Astrocyte of the spinal cord (primary cell): ENCODE results near the gene SEC16B.

Source experiments
- DNase-seq: peaks from one replicate; pipeline ENCODE4 v3.0.0; 2011; ENCODE audit warnings: low read depth, low spot score
- H3K4me3 ChIP-seq: 2 replicates; pipeline ENCODE4 v1.5.1; 2011; ENCODE audit warnings: low read depth, mild to moderate bottlenecking, low read length, moderate library complexity
- CTCF ChIP-seq: IDR thresholded peaks from 2 replicates; pipeline ENCODE4 v1.5.1; 2012; ENCODE audit warnings: low read depth, mild to moderate bottlenecking, low read length, inconsistent platforms
- in situ Hi-C: cut with HindIII; loops from 2 replicates; pipeline ENCODE4 v1.10.0; 2017; ENCODE audit warnings: low sequenced_read_pairs

Gene SEC16B

GRCh38 chr1:177928952-177929351 is 40.9 kb downstream of the SEC16B start:
- in situ Hi-C loops, result no loop called here
- no peak for DNase-seq

GRCh38 chr1:177928194-177928593 is 41.7 kb downstream of the SEC16B start:
- H3K4me3 ChIP-seq, result no peak overlapping the region
- in situ Hi-C loops, result no loop called here
- peak; percentile 40 for DNase-seq
- peak; percentile 32 for TF ChIP-seq CTCF

More at GRCh38 chr1:177928952-177929351, 40.9 kb downstream of the SEC16B start:
- no peak for TF ChIP-seq CTCF
- H3K4me3 ChIP-seq, result no peak overlapping the region

DNA sequence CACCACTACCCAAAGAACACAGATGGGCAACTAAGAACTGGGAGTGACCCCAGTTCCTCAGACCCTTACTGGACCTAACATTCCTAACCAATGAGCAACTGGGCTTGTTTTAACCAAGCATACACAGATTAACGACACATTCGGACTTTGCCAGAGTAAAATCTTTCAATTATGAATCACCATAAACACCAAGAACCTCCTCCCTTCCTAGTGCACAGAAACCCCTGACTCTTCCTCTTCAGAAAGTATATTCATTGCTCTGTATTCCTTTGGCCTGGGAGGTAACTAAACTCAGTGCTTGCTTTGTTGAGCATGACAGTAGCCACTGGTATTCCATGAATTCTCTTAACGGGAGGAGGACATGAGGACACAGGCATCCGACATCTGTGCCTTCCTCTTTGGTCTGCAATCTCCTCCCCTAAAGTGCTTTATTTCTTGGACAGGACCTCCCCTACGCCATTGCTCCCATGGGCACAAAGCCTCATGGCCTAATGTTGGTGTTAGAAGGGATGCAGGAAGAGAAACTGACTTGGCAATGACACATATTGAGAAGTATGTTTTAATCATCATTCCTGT is 42.7 kb downstream of the SEC16B start:
- in situ Hi-C loops, result no loop called here
- no peak for TF ChIP-seq CTCF
- no peak overlapping the region for H3K4me3 ChIP-seq
- DNase-seq, result peak; percentile 91

GRCh38 chr1:177926201-177926600 is 43.7 kb downstream of the SEC16B start:
- no peak overlapping the region for H3K4me3 ChIP-seq
- DNase-seq, result no peak
- in situ Hi-C loops, result no loop called here
- no peak for TF ChIP-seq CTCF

GRCh38 chr1:177925006-177925405 is 44.9 kb downstream of the SEC16B start:
- no peak for TF ChIP-seq CTCF
- no peak overlapping the region for H3K4me3 ChIP-seq
- in situ Hi-C loops, result no loop called here
- DNase-seq, result peak; percentile 35

DNA sequence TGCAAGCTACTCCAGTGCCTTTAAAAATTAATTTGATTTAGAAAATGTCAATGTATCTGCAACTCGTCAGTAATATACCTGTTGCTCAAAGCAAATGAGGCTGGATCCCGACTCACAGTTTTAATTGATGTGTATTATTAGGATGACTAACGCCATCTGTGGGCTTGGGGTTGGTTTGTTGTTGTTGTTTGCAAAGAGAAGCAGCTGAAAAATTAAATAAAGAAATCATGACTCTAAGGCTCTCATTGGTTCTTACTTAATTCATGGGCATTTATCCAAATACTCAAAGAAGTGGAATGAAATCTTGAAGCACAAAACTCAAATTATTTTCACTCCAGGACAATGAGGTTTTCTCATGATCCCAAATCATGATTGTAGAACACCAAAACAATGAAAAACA is 46.4 kb downstream of the SEC16B start:
- DNase-seq, result no peak
- no peak overlapping the region for H3K4me3 ChIP-seq
- in situ Hi-C loops, result no loop called here
- no peak for TF ChIP-seq CTCF

GRCh38 chr1:177922209-177922608 is 47.6 kb downstream of the SEC16B start:
- no peak for TF ChIP-seq CTCF
- no peak for DNase-seq
- H3K4me3 ChIP-seq, result no peak overlapping the region
- in situ Hi-C loops, result no loop called here
